Activated CD4-positive, alpha-beta T cell treated with anti-CD3 and anti-CD28 coated beads, Interleukin-2, amount 10 ng/mL, durations not matched to agents 7 days and 5 days (primary cell): ENCODE data around the gene ZC3H12C. TPM values are rescaled to one million over a fixed set of nuclear protein-coding genes. Genes with fewer than 3 reads are reported as not detected.

Source experiments
- CTCF ChIA-PET: fragments of 350-600 bp; sonication (Branson Sonifier 250); formaldehyde crosslinking; loops from one replicate; lab custom pipeline; 2021; ENCODE audit warnings: antibody characterized with exemption; lab: Charles Lee
- POLR2A ChIA-PET: fragments of 350-600 bp; sonication (Branson Sonifier 250); formaldehyde crosslinking; loops from one replicate; lab custom pipeline; 2021; ENCODE audit warnings: antibody characterized with exemption; lab: Charles Lee
- DNase-seq: peaks from one replicate; pipeline ENCODE4 v3.0.0-alpha.2; 2020
- H3K27ac Mint-ChIP-seq: one replicate; pipeline ENCODE4 v1.8.0; 2021; ENCODE audit warnings: mild to moderate bottlenecking, moderate library complexity, mixed read lengths
- H3K27me3 Mint-ChIP-seq: one replicate; pipeline ENCODE4 v1.8.0; 2021; ENCODE audit warnings: mixed read lengths
- H3K36me3 Mint-ChIP-seq: one replicate; pipeline ENCODE4 v1.8.0; 2021; ENCODE audit warnings: low read depth, mixed read lengths
- H3K4me1 Mint-ChIP-seq: one replicate; pipeline ENCODE4 v1.8.0; 2021; ENCODE audit warnings: mixed read lengths
- H3K4me3 Mint-ChIP-seq: one replicate; pipeline ENCODE4 v1.8.0; 2021; ENCODE audit warnings: mild to moderate bottlenecking, moderate library complexity, mixed read lengths
- H3K9me3 Mint-ChIP-seq: one replicate; pipeline ENCODE4 v1.8.0; 2021; ENCODE audit warnings: mixed read lengths
- total RNA-seq, 2 experiments: library from RNA; stranded (reverse); gene quantifications; one replicate each; pipeline ENCODE4 v1.2.3, GENCODE V29; 2021

The ZC3H12C gene
- total RNA-seq, 2 experiments from 2014 or later: 0.40 to 0.50 TPM

DNA sequence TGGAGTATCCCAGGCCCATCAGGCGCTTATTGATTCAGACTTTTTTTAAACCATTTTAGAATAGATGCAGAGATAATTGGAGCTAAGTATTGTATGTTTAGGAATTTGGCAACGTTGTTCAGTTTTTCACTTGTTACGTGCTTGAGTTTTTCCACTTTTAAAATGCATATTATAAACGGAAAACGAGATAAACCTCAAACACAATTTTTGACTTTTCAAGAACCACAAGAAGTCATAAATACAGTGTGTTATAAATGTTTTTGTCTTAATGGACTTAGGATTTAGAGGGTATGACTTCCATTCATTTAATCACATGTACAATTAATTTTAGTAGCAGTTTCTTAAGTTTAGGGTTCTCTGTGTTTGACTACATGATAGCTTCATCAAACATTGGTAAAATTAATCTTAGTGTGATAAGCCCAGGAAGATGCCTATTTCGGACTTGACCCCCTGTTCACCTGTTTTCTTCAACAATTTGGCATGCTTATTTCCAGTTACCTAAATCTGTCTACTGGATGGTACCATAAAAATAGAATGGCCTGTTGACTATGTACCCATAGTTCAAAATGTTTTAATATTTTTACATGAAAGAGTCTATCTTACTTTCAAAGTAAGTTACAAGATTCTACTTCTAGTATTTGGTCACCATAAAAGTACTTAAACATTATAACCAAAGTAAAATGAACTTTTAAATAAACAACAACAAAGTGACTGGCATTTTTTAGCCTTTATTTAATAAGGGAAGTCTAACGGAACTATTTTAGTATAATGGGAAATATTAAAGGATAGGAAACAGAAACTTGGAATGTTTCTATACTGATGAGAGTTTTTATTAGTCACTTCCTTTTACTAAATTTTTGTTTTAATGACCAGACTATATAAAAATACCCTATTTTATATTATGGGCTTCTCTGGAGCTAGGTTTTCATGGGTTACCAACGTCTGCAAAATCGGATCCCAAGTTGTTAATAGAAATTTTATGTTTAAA is 1.4 kb downstream of the ZC3H12C start:
- Mint-ChIP-seq H3K4me3 (peak overlapping the region; percentile 65), H3K9me3 (no peaks in the 10 kb centered on the region), H3K27me3 (peaks cover 49% of the 10 kb centered on the region), H3K36me3 (no peaks in the 10 kb centered on the region), H3K4me1 (peaks cover 11% of the 10 kb centered on the region), H3K27ac (no peak overlapping the region)
- POLR2A ChIA-PET: no interaction called here
- DNase-seq: no peak
- CTCF ChIA-PET: interaction anchor here (4.7 kb wide), 1 partner anchor 17 kb away, joined by 21 read pairs; no protein-coding TSS in a partner anchor

DNA sequence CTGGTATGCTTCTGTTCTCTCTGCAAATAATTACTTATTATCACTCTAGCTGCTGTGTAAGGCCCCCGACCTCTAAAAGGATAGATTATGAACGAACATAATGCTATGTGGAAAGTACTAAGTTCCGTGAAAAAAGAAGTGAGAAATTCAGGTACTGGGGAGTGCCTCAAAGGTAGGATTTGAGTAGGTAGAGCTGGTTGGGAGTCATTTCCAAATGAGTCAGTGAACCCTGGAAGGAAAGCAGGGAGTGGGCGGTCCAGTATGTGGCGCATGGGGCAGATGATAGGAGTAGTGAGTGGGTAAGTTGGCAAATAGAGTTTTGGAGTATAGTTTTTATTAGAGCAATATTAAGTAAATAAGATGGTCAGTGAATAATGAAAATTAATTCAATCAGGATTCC is 2.4 kb downstream of the ZC3H12C start:
- no peak for DNase-seq
- no peaks in the 10 kb centered on the region for H3K9me3 Mint-ChIP-seq
- no peaks in the 10 kb centered on the region for H3K36me3 Mint-ChIP-seq
- POLR2A ChIA-PET: no interaction called here
- no peak overlapping the region for H3K4me3 Mint-ChIP-seq
- CTCF ChIA-PET: no interaction called here
- peaks cover 51% of the 10 kb centered on the region for H3K27me3 Mint-ChIP-seq
- peaks cover 11% of the 10 kb centered on the region for H3K4me1 Mint-ChIP-seq
- H3K27ac Mint-ChIP-seq: no peak overlapping the region

DNA sequence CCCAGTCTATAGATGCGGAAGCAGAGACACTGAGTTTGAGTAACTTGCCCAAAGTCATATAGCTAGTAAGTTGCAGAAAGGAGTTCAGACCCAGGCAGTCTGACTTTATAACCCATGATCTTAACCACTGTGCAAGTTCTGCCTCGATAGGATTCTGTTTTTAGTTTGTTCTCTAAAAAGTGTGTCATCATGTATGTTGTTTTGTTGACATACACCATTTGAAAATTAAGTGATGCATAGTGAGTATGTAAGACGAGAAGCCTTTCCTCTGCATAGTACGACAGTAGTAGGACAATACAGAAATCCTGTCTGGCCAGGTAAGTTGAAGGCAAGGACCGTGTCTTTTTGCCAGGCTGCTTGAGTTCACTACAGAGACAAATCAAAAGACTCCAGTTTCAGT is 3.3 kb downstream of the ZC3H12C start:
- DNase-seq: no peak
- H3K27ac Mint-ChIP-seq: no peak overlapping the region
- no peaks in the 10 kb centered on the region for H3K36me3 Mint-ChIP-seq
- CTCF ChIA-PET: interaction anchor here (0.6 kb wide), 1 partner anchor 19 kb away, joined by 3 read pairs; no protein-coding TSS in a partner anchor
- no peak overlapping the region for H3K4me3 Mint-ChIP-seq
- H3K4me1 Mint-ChIP-seq: peaks cover 11% of the 10 kb centered on the region
- peaks cover 45% of the 10 kb centered on the region for H3K27me3 Mint-ChIP-seq
- H3K9me3 Mint-ChIP-seq: no peaks in the 10 kb centered on the region
- POLR2A ChIA-PET: no interaction called here

DNA sequence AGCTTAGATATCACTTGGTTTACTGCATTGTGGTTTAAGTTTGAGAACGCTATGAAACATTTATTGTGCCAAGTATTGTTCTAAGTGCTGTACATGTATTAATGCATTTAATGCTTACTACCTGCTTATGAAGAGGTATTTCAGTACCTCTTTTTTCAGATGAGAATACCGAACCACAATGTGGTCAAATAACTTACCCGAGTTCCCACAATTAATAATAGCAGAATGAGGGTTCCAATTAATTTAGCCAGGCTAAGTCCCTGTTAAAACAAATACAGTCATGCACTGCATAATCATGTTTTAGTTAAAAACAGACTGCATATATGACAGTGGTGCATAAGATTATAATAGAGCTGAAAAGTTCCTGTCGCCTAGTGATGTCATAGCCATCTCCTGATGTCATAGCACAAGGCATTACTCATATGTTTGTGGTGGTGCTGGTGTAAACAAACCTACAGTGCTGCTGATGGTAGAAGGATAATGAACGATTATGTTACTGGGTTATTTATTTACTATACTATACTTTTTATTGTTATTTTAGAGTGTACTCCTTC is 4.3 kb downstream of the ZC3H12C start:
- no peak for DNase-seq
- peaks cover 7% of the 10 kb centered on the region for H3K4me1 Mint-ChIP-seq
- no peak overlapping the region for H3K4me3 Mint-ChIP-seq
- no peaks in the 10 kb centered on the region for H3K9me3 Mint-ChIP-seq
- no peaks in the 10 kb centered on the region for H3K36me3 Mint-ChIP-seq
- CTCF ChIA-PET: interaction anchor here (0.5 to 0.7 kb wide), 2 partner anchors 337 to 477 kb away, joined by 3 read pairs; no protein-coding TSS in a partner anchor
- no peak overlapping the region for H3K27ac Mint-ChIP-seq
- POLR2A ChIA-PET: no interaction called here
- peaks cover 39% of the 10 kb centered on the region for H3K27me3 Mint-ChIP-seq

DNA sequence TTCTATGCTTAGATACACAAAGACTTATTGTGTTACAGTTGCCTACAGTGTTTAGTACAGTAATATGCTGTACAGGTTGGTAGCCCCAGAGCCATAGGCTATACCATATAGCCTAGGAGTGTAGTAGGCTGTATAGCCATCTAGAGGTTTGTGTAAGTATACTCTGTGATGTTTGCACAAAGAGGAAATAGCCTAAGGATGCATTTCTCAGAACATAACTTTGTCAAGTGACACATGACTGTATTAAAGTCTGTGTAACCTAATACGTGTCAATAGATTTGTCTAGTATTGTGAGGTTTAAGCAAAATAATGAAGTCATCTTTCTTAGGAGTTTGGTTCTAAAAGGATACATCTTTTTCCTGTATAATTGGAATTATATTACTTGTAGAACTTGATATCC is 5.5 kb downstream of the ZC3H12C start:
- ChIA-PET POLR2A (no interaction called here), CTCF (no interaction called here)
- Mint-ChIP-seq H3K4me3 (no peak overlapping the region), H3K27ac (no peak overlapping the region), H3K9me3 (no peaks in the 10 kb centered on the region), H3K4me1 (peaks cover 6% of the 10 kb centered on the region), H3K27me3 (peaks cover 36% of the 10 kb centered on the region), H3K36me3 (no peaks in the 10 kb centered on the region)
- DNase-seq: no peak

DNA sequence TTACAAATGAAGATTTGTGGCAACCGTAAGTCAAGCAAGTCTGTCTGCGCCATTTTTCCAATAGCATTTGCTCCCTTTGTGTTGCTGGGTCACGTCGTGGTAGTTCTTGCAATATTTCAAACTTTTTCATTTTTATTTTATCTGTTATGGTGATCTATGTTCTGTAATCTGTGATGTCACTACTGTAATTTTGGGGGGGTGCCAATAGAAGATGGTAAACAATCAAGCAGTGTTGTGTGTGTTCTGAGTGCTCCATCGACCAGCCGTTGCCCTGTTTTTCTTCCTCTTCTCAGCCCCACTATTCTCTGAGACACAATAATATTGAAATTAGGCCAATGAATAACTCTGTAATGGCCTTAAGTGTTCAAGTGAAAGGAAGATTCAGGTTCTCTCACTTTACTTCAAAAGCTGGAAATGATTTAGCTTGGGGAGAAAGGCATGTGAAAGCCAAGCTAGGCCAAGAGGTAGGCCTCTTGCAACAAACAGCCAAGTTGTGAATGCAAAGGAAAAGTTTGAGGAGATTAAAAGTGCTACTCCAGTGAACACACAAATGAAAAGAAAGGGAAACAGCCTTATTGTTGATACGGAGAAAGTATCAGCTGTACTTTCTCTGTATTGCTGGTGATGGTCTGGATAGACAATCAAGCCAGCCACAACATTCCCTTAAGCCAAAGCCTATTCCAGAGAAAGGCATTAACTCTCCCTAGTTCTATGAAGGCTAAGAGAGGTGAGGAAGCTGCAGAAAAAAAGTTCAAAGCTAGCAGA is 7.5 kb downstream of the ZC3H12C start:
- no peak overlapping the region for H3K27ac Mint-ChIP-seq
- CTCF ChIA-PET: no interaction called here

DNA sequence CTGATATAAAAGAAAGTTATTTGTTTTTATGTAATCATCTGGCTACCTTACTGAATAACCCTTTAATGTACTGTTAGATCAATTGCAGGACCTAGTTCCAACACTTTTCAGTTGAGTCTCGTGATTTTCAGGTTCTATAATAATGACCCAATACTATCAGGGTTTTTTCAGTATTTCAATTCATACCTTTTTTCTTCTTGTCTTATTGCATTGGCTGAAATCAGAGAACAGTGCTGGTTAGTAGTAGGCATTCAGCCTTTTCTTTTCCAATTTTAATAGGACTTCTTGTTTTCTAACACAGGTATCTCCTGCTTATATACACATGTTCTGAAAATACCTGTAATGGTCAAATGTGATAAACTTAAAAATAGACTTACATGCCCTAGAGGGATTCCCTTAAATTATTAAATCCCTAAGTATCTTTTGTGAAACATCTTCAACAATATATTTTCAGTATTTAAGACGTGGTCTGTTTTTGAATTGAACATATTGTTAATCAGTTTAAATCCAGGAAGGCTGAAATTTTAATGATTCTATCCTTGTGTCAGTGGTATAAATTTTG is 13.6 kb downstream of the ZC3H12C start:
- Mint-ChIP-seq H3K36me3 (no peaks in the 10 kb centered on the region), H3K4me1 (no peaks in the 10 kb centered on the region), H3K27me3 (peaks cover 15% of the 10 kb centered on the region), H3K27ac (no peak overlapping the region), H3K4me3 (no peak overlapping the region), H3K9me3 (peaks cover 2% of the 10 kb centered on the region)
- no peak for DNase-seq
- ChIA-PET POLR2A (no interaction called here), CTCF (no interaction called here)

More for the DNA sequence above, 7.5 kb downstream of the ZC3H12C start:
- DNase-seq: no peak
- Mint-ChIP-seq H3K36me3 (no peaks in the 10 kb centered on the region), H3K9me3 (no peaks in the 10 kb centered on the region), H3K4me3 (no peak overlapping the region), H3K4me1 (no peaks in the 10 kb centered on the region), H3K27me3 (peaks cover 22% of the 10 kb centered on the region)
- POLR2A ChIA-PET: no interaction called here

DNA sequence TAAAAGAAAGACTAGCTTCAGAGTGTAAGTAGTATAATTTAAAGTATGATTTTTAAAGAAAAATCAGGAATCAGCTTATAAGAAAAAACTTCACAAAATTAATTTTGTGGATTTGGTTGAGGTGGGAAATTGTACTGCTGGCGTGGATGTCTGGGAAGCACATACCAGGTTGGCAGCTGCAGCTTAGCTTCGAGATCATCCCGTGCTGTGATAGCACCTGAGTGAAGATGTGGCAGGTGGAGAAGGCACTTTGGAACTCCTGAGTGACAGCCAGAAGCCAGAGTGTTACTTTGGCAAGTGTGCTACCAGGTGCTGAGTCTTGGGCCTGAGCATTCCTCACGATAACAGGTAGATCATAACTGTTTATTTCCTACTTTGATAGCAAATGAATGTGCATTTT is 17.7 kb downstream of the ZC3H12C start:
- H3K9me3 Mint-ChIP-seq: peaks cover 2% of the 10 kb centered on the region
- DNase-seq: no peak
- no peaks in the 10 kb centered on the region for H3K36me3 Mint-ChIP-seq
- no peaks in the 10 kb centered on the region for H3K4me1 Mint-ChIP-seq
- no peak overlapping the region for H3K4me3 Mint-ChIP-seq
- peaks cover 22% of the 10 kb centered on the region for H3K27me3 Mint-ChIP-seq
- no peak overlapping the region for H3K27ac Mint-ChIP-seq
- POLR2A ChIA-PET: no interaction called here
- CTCF ChIA-PET: interaction anchor here (0.6 kb wide), 1 partner anchor 1035 kb away, joined by 3 read pairs; no protein-coding TSS in a partner anchor

DNA sequence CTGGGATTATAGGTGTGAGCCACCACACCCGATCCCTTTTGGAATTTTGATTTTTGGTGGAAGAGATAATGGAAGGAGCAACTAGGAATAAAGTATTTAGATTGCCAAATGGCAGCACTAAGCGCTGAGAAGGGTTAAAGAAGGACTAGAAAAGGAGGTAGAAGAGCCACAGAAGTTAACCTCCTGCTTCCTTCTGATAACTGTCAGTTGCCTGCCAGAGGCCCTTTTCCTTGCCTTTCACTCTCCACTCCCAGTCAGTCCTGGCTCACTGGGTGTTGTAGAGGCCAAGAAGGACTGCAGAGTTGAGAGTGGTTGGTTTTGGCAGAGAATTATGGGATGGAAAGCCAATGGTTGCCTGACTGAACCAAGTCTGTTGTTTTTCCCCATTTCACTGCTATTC is 19.3 kb downstream of the ZC3H12C start:
- no peaks in the 10 kb centered on the region for H3K9me3 Mint-ChIP-seq
- no peak overlapping the region for H3K4me3 Mint-ChIP-seq
- no peak overlapping the region for H3K27ac Mint-ChIP-seq
- DNase-seq: no peak
- no peaks in the 10 kb centered on the region for H3K36me3 Mint-ChIP-seq
- ChIA-PET CTCF (no interaction called here), POLR2A (no interaction called here)
- no peaks in the 10 kb centered on the region for H3K4me1 Mint-ChIP-seq
- H3K27me3 Mint-ChIP-seq: peaks cover 22% of the 10 kb centered on the region

DNA sequence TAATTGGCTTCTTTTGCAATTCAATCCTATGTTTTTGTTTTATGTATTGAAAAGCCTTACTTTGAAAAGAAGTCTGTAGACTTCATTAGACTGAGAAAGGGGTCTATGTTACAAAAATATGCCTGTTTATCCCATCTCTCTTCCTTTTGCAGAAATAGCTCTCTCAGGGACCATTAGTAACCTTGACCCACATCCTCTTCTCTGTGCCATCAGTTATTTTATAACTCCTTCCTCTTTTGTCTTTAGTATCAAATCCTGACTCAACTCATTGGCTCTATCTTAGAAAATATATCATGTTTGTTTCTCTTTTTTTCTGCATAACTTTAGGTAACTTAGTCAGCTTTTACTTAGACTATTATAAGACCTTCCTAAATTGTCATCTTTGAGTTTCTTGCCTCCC is 20.3 kb downstream of the ZC3H12C start:
- no peak overlapping the region for H3K4me3 Mint-ChIP-seq
- CTCF ChIA-PET: no interaction called here
- POLR2A ChIA-PET: interaction anchor here (0.6 kb wide), 1 partner anchor 167 kb away, joined by 3 read pairs; no protein-coding TSS in a partner anchor
- H3K27ac Mint-ChIP-seq: no peak overlapping the region
- H3K9me3 Mint-ChIP-seq: no peaks in the 10 kb centered on the region
- no peaks in the 10 kb centered on the region for H3K36me3 Mint-ChIP-seq
- H3K27me3 Mint-ChIP-seq: peaks cover 21% of the 10 kb centered on the region
- DNase-seq: no peak
- no peaks in the 10 kb centered on the region for H3K4me1 Mint-ChIP-seq

DNA sequence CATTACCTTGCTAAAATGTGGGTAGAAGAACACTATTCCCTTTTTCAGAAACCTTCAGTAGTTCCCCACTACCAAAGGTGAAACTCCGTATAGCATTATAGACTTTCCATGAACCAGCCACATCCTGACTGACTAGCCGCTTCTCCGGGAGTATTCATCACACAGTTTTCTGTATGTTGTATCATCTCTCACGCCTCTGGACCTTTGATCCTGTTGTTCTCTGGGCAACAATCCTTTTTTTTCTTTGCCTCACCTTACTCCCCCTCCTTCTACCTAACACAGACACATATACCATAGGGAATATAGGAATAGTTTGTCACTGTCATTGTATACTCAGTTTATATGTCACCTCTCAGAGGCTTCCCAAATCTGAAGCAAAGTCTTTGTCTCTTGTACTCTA is 20.8 kb downstream of the ZC3H12C start:
- DNase-seq: no peak
- Mint-ChIP-seq H3K27me3 (peaks cover 18% of the 10 kb centered on the region), H3K9me3 (no peaks in the 10 kb centered on the region), H3K27ac (no peak overlapping the region), H3K4me3 (no peak overlapping the region), H3K36me3 (no peaks in the 10 kb centered on the region), H3K4me1 (no peaks in the 10 kb centered on the region)
- ChIA-PET CTCF (no interaction called here), POLR2A (interaction anchor here (0.6 kb wide), 1 partner anchor 168 kb away, joined by 3 read pairs; no protein-coding TSS in a partner anchor)

DNA sequence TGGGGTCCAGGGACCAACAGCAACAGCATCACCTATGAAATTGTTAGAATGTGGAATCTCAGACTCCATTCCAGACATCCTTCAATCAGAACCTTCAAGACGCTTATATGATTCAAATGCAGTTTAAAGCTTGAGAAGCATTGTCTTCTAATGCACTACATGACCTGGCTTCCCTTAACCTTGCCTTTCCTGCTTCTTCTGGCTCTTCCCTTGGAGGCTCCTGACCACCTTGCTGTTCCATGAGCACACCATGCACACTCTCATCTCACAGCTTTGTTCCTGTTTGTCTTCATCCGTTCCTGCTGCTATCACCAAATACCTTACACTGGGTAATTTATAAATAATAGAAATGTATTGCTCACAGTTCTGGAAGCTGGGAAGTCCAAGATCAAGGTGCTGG is 26.1 kb downstream of the ZC3H12C start:
- DNase-seq: no peak
- CTCF ChIA-PET: no interaction called here
- peaks cover 10% of the 10 kb centered on the region for H3K27me3 Mint-ChIP-seq
- no peak overlapping the region for H3K27ac Mint-ChIP-seq
- POLR2A ChIA-PET: no interaction called here
- no peaks in the 10 kb centered on the region for H3K9me3 Mint-ChIP-seq
- no peaks in the 10 kb centered on the region for H3K4me1 Mint-ChIP-seq
- no peaks in the 10 kb centered on the region for H3K36me3 Mint-ChIP-seq
- no peak overlapping the region for H3K4me3 Mint-ChIP-seq
